GM12878 (cell line): ENCODE data around the gene TARM1. TPM values are rescaled to one million over a fixed set of nuclear protein-coding genes. Genes with fewer than 3 reads are reported as not detected.

ENCODE experiments used
- ATAC-seq: fragments of 200-7000 bp; cut with Tn5 transposase; 3 replicates; pipeline ENCODE4 v1.9.1; 2020; ENCODE audit warnings: mild to moderate bottlenecking, moderate library complexity
- BruUV-seq: library from RNA; stranded (reverse); fragments of 400-500 nt; replicated peaks from 2 replicates; lab custom pipeline; 2021; lab: Mats Ljungman, UMichigan
- CTCF ChIA-PET: fragments of 300-600 bp; sonication (Branson Sonifier 250); formaldehyde crosslinking; extraction: SDS; loops from one replicate; lab custom pipeline; 2021; ENCODE audit warnings: inconsistent platforms; lab: Yijun Ruan, JAX
- POLR2A ChIA-PET: fragments of 350-600 bp; formaldehyde crosslinking; extraction: SDS; loops from one replicate; lab custom pipeline; 2021; ENCODE audit warnings: inconsistent platforms; lab: Charles Lee
- RAD21 ChIA-PET: fragments of 300-600 bp; sonication (Branson Sonifier 250); formaldehyde crosslinking; loops from one replicate; lab custom pipeline; 2023; ENCODE audit warnings: antibody characterized with exemption; ENCODE audit not compliant: unreplicated experiment; lab: Charles Lee
- SMC1A ChIA-PET: fragments of 300-600 bp; sonication (Branson Sonifier 250); formaldehyde crosslinking; loops from one replicate; lab custom pipeline; 2023; ENCODE audit not compliant: unreplicated experiment, uncharacterized antibody; lab: Charles Lee
- DNase-seq: peaks from one replicate; pipeline ENCODE4 v3.0.0-alpha.2; 2011; ENCODE audit warnings: low read depth, low spot score
- FAIRE-seq: peaks from 3 replicates; lab custom pipeline; 2011; peaks lifted over from hg19 to GRCh38; lab: Jason Lieb, UNC
- H2AFZ ChIP-seq: 2 replicates; pipeline ENCODE4 v1.6.0; 2011; ENCODE audit warnings: low read depth, low read length, control low read depth; ENCODE audit not compliant: control insufficient read depth
- H3K27ac ChIP-seq: 2 replicates; pipeline ENCODE4 v1.5.1; 2011; ENCODE audit warnings: control low read depth; ENCODE audit not compliant: control insufficient read depth, insufficient read depth
- H3K27me3 ChIP-seq, 2 experiments: replicated peaks in 1 of 2; 2 replicates each; pipeline versions ENCODE4 v1.6.0 to v1.6.1; 2011; ENCODE audit warnings: low read length in 1 of 2; ENCODE audit not compliant: control insufficient read depth in 2 of 2, insufficient read depth in 2 of 2
- H3K36me3 ChIP-seq, 2 experiments: 2 replicates each; pipeline ENCODE4 v1.5.1; 2011; ENCODE audit warnings: low read length in 1 of 2; ENCODE audit not compliant: control insufficient read depth in 2 of 2, insufficient read depth in 2 of 2
- H3K4me1 ChIP-seq: 2 replicates; pipeline ENCODE4 v1.6.1; 2011; ENCODE audit warnings: mild to moderate bottlenecking, low read length, moderate library complexity, mixed read lengths; ENCODE audit not compliant: control insufficient read depth, insufficient read depth
- H3K4me2 ChIP-seq: 2 replicates; pipeline ENCODE4 v1.6.0; 2011; ENCODE audit warnings: control low read depth; ENCODE audit not compliant: control insufficient read depth, insufficient read depth
- H3K4me3 ChIP-seq: fragments of 200-600 bp; sonication (generic); 2 replicates; pipeline ENCODE4 v1.5.1; 2016
- H3K79me2 ChIP-seq: 2 replicates; pipeline ENCODE4 v1.6.0; 2011; ENCODE audit warnings: low read length; ENCODE audit not compliant: control insufficient read depth, insufficient read depth
- H3K9ac ChIP-seq: 2 replicates; pipeline ENCODE4 v1.8.0; 2011; ENCODE audit warnings: low read length, control low read depth, mixed read lengths; ENCODE audit not compliant: control insufficient read depth, insufficient read depth
- H3K9me3 ChIP-seq: replicated peaks from 3 replicates; pipeline ENCODE4 v1.5.1; 2011; ENCODE audit warnings: mild to moderate bottlenecking, low read length; ENCODE audit not compliant: control insufficient read depth, insufficient read depth
- H4K20me1 ChIP-seq: 2 replicates; pipeline ENCODE4 v1.6.0; 2011; ENCODE audit not compliant: control insufficient read depth, insufficient read depth
- CHD1 ChIP-seq: IDR thresholded peaks from 2 replicates; pipeline ENCODE4 v1.6.1; 2012; ENCODE audit warnings: low read depth, low read length, improper control_type of control experiment
- DPF2 ChIP-seq: fragments of 450-650 bp; IDR thresholded peaks from 2 replicates; pipeline ENCODE4 v1.6.1; 2017; ENCODE audit warnings: mild to moderate bottlenecking
- EED ChIP-seq: sonication (generic); IDR thresholded peaks from 2 replicates; pipeline ENCODE4 v1.6.1; 2016; ENCODE audit warnings: antibody characterized with exemption, low read depth
- ESRRA ChIP-seq: IDR thresholded peaks from 2 replicates; pipeline ENCODE4 v1.6.1; 2012; ENCODE audit warnings: mild to moderate bottlenecking, low read length, improper control_type of control experiment
- GABPA ChIP-seq: IDR thresholded peaks from 2 replicates; pipeline ENCODE4 v1.6.1; 2014; ENCODE audit warnings: antibody characterized with exemption, low read depth, mild to moderate bottlenecking, inconsistent platforms
- KAT2A ChIP-seq: conservative IDR thresholded peaks from 2 replicates; pipeline ENCODE4 v1.6.1; 2011; ENCODE audit warnings: low read depth, low read length; ENCODE audit not compliant: control insufficient read depth
- PML ChIP-seq: IDR thresholded peaks from 2 replicates; pipeline ENCODE4 v1.6.1; 2012; ENCODE audit warnings: low read length, inconsistent platforms
- POLR2A ChIP-seq: IDR thresholded peaks from 2 replicates; pipeline ENCODE4 v1.6.1; 2011; ENCODE audit warnings: low read depth, mild to moderate bottlenecking, low read length
- POLR2AphosphoS5 ChIP-seq: IDR thresholded peaks from 2 replicates; pipeline ENCODE4 v1.6.1; 2011; ENCODE audit warnings: mild to moderate bottlenecking, low read length, inconsistent platforms
- RAD21 ChIP-seq: IDR thresholded peaks from 2 replicates; pipeline ENCODE4 v1.6.1; 2011; ENCODE audit warnings: mild to moderate bottlenecking, low read depth, low read length, moderate library complexity; ENCODE audit not compliant: insufficient read depth
- RAD51 ChIP-seq: fragments of 450-650 bp; IDR thresholded peaks from 2 replicates; pipeline ENCODE4 v1.6.1; 2016; ENCODE audit warnings: moderate library complexity, mild to moderate bottlenecking, inconsistent platforms
- RUNX3 ChIP-seq: IDR thresholded peaks from 2 replicates; pipeline ENCODE4 v1.6.1; 2012; ENCODE audit warnings: low read length, inconsistent platforms
- SPI1 ChIP-seq: IDR thresholded peaks from 2 replicates; pipeline ENCODE4 v1.6.1; 2011; ENCODE audit warnings: low read depth, mild to moderate bottlenecking, low read length, moderate library complexity, borderline replicate concordance; ENCODE audit not compliant: insufficient read depth
- SRF ChIP-seq, 2 experiments: IDR thresholded peaks; 2 replicates each; pipeline ENCODE4 v1.6.1; 2011; ENCODE audit warnings: low read depth in 2 of 2, low read length in 2 of 2, mild to moderate bottlenecking in 1 of 2, moderate library complexity in 1 of 2
- SUPT20H ChIP-seq: IDR thresholded peaks from 2 replicates; pipeline ENCODE4 v1.6.1; 2011; ENCODE audit warnings: low read depth, mild to moderate bottlenecking, low read length, moderate library complexity, borderline replicate concordance; ENCODE audit not compliant: control insufficient read depth
- SUZ12 ChIP-seq: fragments of 200-600 bp; sonication (generic); IDR thresholded peaks from one replicate; pipeline ENCODE4 v1.6.1; 2018; ENCODE audit warnings: antibody characterized with exemption, mild to moderate bottlenecking; ENCODE audit not compliant: unreplicated experiment
- TAF1 ChIP-seq: IDR thresholded peaks from 2 replicates; pipeline ENCODE4 v1.6.1; 2011; ENCODE audit warnings: mild to moderate bottlenecking, low read depth, low read length, borderline replicate concordance
- TCF7 ChIP-seq: IDR thresholded peaks from 2 replicates; pipeline ENCODE4 v1.6.1; 2014; ENCODE audit warnings: antibody characterized with exemption, borderline replicate concordance
- YBX1 ChIP-seq: fragments of 450-650 bp; IDR thresholded peaks from 2 replicates; pipeline ENCODE4 v1.6.1; 2016; ENCODE audit warnings: antibody characterized with exemption
- ZBED1 ChIP-seq: IDR thresholded peaks from 2 replicates; pipeline ENCODE4 v1.6.1; 2016; ENCODE audit warnings: borderline replicate concordance
- ZNF622 ChIP-seq: fragments of 450-650 bp; IDR thresholded peaks from 2 replicates; pipeline ENCODE4 v1.6.1; 2017; ENCODE audit warnings: mild to moderate bottlenecking, inconsistent platforms
- WGBS: methylation state at CpG from one replicate; pipeline ENCODE4 v1.1.6; 2016; ENCODE audit warnings: low lambda C conversion rate; ENCODE audit not compliant: insufficient replicate concordance, insufficient coverage; ENCODE audit errors: missing lambda C conversion rate; 5-methylcytosine and 5-hydroxymethylcytosine counted together
- in situ Hi-C: fragments of 300-500 bp; cut with MboI; formaldehyde crosslinking; loops from 9 replicates; pipeline ENCODE4 v1.14.3; 2018; ENCODE audit warnings: mixed read lengths
- intact Hi-C: fragments of 100-400 bp; cut with micrococcal nuclease; formaldehyde crosslinking; loops from one replicate; pipeline ENCODE4 v1.14.2; 2022; ENCODE audit not compliant: unreplicated experiment
- polyA plus RNA-seq, 11 experiments: library from polyadenylated mRNA; depleted of rRNA in 4 of 11; unstranded in 6 of 11; stranded (reverse) in 5 of 11; fragments of >200 nt; fragmentation: Nextera tagmentation in 4 of 11; fragmentation: Illumina TruSeq in 1 of 11; extraction: Ambion mirVana in 4 of 11; extraction: Trizol in 1 of 11; gene quantifications; 1 replicate in 1 of 11; 2 replicates in 10 of 11; pipeline versions ENCODE4 v1.2.1 to v1.2.3, GENCODE V29; 2011 to 2016; ENCODE audit warnings: inconsistent platforms in 2 of 11, missing spikeins in 2 of 11, low read depth in 1 of 11
- total RNA-seq, 4 experiments: library from RNA; depleted of rRNA in 3 of 4; stranded (reverse); fragments of >200 nt in 3 of 4; fragmentation: Illumina TruSeq in 1 of 4; extraction: Trizol in 1 of 4; gene quantifications; 2 replicates each; pipeline versions ENCODE4 v1.2.1 to v1.2.3, GENCODE V29; 2013 to 2021
- TF ChIP-seq, protein P1 (sequence below): IDR thresholded peaks from 2 replicates; pipeline ENCODE4 v1.6.1; 2011; ENCODE audit warnings: borderline replicate concordance, low read depth, mild to moderate bottlenecking, moderate library complexity, mixed read lengths, low read length; ENCODE audit not compliant: insufficient read depth; ENCODE audit errors: extremely low read length

Gene TARM1
- total and polyA plus RNA-seq, 10 of the 15 experiments (the other 5 are each of a cell fraction or from before 2014, with no cell fraction given): not detected

DNA sequence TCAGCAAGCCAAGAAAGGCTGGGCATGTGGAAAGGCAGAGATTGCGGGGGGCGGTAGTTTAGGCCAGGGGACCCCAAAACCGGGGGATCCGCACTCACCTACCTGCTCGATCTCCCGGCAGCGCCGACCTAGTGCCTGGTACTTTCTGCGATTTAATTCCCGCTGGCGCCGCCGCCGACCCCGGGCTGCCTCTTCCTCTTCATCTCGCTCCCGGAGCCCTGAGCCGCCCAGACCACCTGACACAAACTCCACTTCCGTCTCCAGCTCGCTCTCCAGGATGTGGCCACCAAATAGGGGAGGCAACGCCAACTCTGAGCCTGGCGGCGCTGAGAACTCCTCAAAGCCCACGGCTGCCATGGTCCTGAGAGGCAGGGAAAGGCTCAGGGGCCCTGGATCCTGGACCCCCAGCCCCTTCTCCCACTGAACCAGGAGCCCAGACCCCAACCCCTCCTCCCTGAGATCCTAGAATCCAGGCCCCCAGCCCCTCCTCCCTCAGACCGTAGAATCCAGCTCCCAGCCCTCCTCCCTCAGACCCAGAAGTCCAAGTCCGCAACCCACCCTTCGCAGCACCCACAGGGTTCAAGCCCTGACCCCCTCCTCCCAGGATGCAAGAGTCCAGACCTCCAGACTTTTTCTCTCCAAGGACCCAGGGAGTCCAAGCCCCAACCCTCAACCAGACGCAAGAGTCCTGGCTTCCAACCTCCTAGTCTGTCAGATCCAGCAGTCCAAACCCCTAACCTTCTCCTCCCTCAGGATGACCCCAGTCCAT lies 33.4 kb upstream of the TARM1 start:
- Histone ChIP-seq H3K4me2 (peak overlapping the region; percentile 82), H2AFZ (peak overlapping the region; percentile 95), H3K36me3 (peaks cover 7 to 17% of the 10 kb centered on the region in 2 experiments; a peak in 3 of 4 replicates), H3K9me3 (no peaks in the 10 kb centered on the region), H3K27me3 (no peaks in the 10 kb centered on the region), H3K27ac (peak overlapping the region; percentile 79)
- no TSS peak for BruUV-seq
- peak; percentile 91 for FAIRE-seq
- no peak for DNase-seq
- RAD21 ChIA-PET: interaction anchor here (1.2 to 2.9 kb wide), 2 partner anchors 13 to 23 kb away, joined by 3 to 19 read pairs; partner anchors contain the start of gene CNOT3
- TF ChIP-seq TAF1 (peak; percentile 50; the same call in 1 of the 2 replicates), POLR2A (peak; percentile 73), TCF7 (no peak), RAD51 (peak; percentile 71), SUZ12 (no peak), RUNX3 (peak; percentile 50; the same call in 1 of the 2 replicates), SUPT20H (no peak), GABPA (peak; percentile 61; the same call in 1 of the 2 replicates), ZBED1 (no peak), EED (0 out of 2 replicates have a peak, but pooled peaks have one; percentile 30), KAT2A (no peak), ZNF622 (no peak), CHD1 (no peak), YBX1 (no peak), SRF (IDR thresholded peaks at IDR 0.05; ENCODE audit: low read depth in 2 of 2, low read length in 2 of 2) (peak; percentile 88 to 92), RAD21 (no peak), PML (no peak), ESRRA (no peak), SPI1 (peak; percentile 39; the same call in 1 of the 2 replicates), POLR2AphosphoS5 (peak; percentile 46; the same call in 1 of the 2 replicates), DPF2 (no peak)
- TF ChIP-seq, protein P1, sequence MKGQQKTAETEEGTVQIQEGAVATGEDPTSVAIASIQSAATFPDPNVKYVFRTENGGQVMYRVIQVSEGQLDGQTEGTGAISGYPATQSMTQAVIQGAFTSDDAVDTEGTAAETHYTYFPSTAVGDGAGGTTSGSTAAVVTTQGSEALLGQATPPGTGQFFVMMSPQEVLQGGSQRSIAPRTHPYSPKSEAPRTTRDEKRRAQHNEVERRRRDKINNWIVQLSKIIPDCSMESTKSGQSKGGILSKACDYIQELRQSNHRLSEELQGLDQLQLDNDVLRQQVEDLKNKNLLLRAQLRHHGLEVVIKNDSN: peak; percentile 22
- TF ChIP-seq, all 136 proteins: peak for 10
- SMC1A ChIA-PET: interaction anchor here (0.9 to 1.4 kb wide), 2 partner anchors 12 to 23 kb away, joined by 3 to 6 read pairs; partner anchors contain the start of genes CNOT3 and NDUFA3
- peak; percentile 81 for ATAC-seq
- WGBS: 2% methylated on average over 28 of the region's 28 CpGs
- peak overlapping the region; percentile 93 for H3K9ac ChIP-seq
- in situ Hi-C loops (no loop called here), intact Hi-C loops (no loop called here)
- H3K4me1 ChIP-seq: peaks cover 10% of the 10 kb centered on the region
- peak overlapping the region; percentile 95 for H3K4me3 ChIP-seq
- POLR2A ChIA-PET: interaction anchor here (0.6 to 2.6 kb wide), 5 partner anchors 11 to 83 kb away, joined by 3 to 25 read pairs (median 4); partner anchors contain the start of genes CNOT3, LENG1 and MBOAT7
- H3K79me2 ChIP-seq: peaks cover 29% of the 10 kb centered on the region
- CTCF ChIA-PET: interaction anchor here (1.7 kb wide), 1 partner anchor 277 kb away, joined by 4 read pairs; no protein-coding TSS in a partner anchor
- H4K20me1 ChIP-seq: no peaks in the 10 kb centered on the region
